Activated T-cell treated with anti-CD3 and anti-CD28 coated beads, Interleukin-2, amount 50 U/mL, for 72 hours (primary cell): ENCODE data around the gene CASK. TPM values are rescaled to one million over a fixed set of nuclear protein-coding genes. Genes with fewer than 3 reads are reported as not detected.
"Not testable (repeated sequence)": the region's sequence is repeated elsewhere in the genome, so short reads cannot be mapped to it uniquely, and the experiment has no call there.

ENCODE experiments used
- ATAC-seq, 2 donors: fragments of 150-1000 bp; cut with Tn5 transposase; replicated peaks in 1 of 2; 2 replicates each; pipeline ENCODE4 v1.10.0; 2021; ENCODE audit warnings: moderate library complexity in 2 of 2, mild to moderate bottlenecking in 1 of 2
- DNase-seq, 2 donors: peaks; one replicate each; pipeline ENCODE4 v3.0.0; 2021 to 2022; ENCODE audit warnings: mixed read lengths in 1 of 2
- H3K27ac Mint-ChIP-seq: one replicate; pipeline ENCODE4 v1.8.0; 2022; ENCODE audit warnings: mild to moderate bottlenecking, moderate library complexity, mixed read lengths
- H3K27me3 Mint-ChIP-seq: one replicate; pipeline ENCODE4 v1.8.0; 2022; ENCODE audit warnings: low read depth, mixed read lengths
- H3K36me3 Mint-ChIP-seq, 2 donors: one replicate each; pipeline ENCODE4 v1.8.0; 2022; ENCODE audit warnings: mixed read lengths in 2 of 2, mild to moderate bottlenecking in 1 of 2; ENCODE audit not compliant: insufficient read depth in 2 of 2
- H3K4me1 Mint-ChIP-seq: one replicate; pipeline ENCODE4 v1.8.0; 2022; ENCODE audit warnings: low read depth, mixed read lengths
- H3K4me3 Mint-ChIP-seq, 2 donors: one replicate each; pipeline ENCODE4 v1.8.0; 2022; ENCODE audit warnings: mild to moderate bottlenecking in 2 of 2, mixed read lengths in 2 of 2, moderate library complexity in 2 of 2
- H3K9me3 Mint-ChIP-seq, 2 donors: one replicate each; pipeline ENCODE4 v1.8.0; 2022; ENCODE audit warnings: mixed read lengths in 2 of 2
- total RNA-seq, 2 donors: library from RNA; stranded (reverse); gene quantifications; one replicate each; pipeline ENCODE4 v1.2.3, GENCODE V29; 2022

CASK gene
- total RNA-seq, 2 donors from 2014 or later = 24.0 to 36.3 TPM

- peak within 1 kb of the TSS; percentile 37 for H3K27ac Mint-ChIP-seq
- peaks cover 20% of the 10 kb centered on the region for H3K27me3 Mint-ChIP-seq
- peaks cover 33% of the 10 kb centered on the region for H3K4me1 Mint-ChIP-seq
- H3K9me3 Mint-ChIP-seq = no peaks in the 10 kb centered on the region
- H3K36me3 Mint-ChIP-seq = peaks cover 0 to 3% of the 10 kb centered on the region in 2 donors
- H3K4me3 Mint-ChIP-seq = peak within 1 kb of the TSS; percentile 10 to 79
- peak in 1 of 2 donors; percentile 12 for DNase-seq
- peak; percentile 63 to 65 for ATAC-seq
Observed at GRCh38 chrX:41688835-41689234, 234.5 kb downstream of the CASK start, which contains the start of gene GPR34. TSS of gene GPR34 (plus strand) at chrX:41688973. CDS start at chrX:41695634, 6,661 bp downstream.

GRCh38 chrX:41688156-41688555, 235.2 kb downstream of the CASK start:
- no peak for DNase-seq
- Mint-ChIP-seq H3K27ac (no peak overlapping the region), H3K9me3 (no peaks in the 10 kb centered on the region), H3K4me1 (peaks cover 26% of the 10 kb centered on the region), H3K36me3 (peaks cover 0 to 3% of the 10 kb centered on the region in 2 donors), H3K4me3 (peak overlapping the region; percentile 10 to 41), H3K27me3 (peaks cover 13% of the 10 kb centered on the region)
- ATAC-seq = no peak

DNA sequence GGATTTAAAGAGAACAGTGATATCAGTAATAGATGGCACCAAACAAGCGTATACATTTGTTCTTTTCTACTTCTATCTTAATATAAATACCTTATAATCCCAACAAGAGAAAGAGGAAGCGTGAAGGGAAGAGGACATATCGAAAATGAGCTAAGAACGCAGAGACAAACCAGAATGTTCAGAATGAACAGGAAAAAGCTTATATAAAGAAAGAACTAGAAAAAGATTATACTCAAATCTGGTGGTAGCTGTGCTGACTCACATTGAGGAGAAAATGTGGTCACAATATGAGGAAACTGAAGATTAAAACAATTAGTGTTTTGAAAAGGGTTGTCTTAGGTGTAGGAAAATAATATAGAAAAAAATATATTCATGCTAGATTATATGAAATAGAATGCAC, 236.6 kb downstream of the CASK start:
- H3K9me3 Mint-ChIP-seq = no peaks in the 10 kb centered on the region

DNA sequence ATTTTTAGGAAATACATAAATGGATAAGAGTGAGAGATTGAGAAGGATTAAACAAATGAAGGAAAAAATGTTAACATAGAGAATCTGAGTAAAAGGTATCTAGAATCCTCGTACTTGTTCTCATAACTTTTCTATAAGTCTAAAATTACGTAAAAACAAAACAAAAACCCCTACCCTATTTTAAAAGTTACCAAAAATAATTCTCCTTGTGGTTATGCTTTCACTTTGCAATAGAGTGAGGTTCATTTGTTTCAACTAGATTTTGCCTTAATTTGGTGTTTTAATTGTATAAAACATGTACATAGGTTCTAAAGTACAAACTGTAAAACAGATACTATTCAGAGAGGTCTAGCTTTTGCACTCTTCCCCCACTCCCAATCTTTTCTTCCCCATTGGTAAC, 238.4 kb downstream of the CASK start:
- ATAC-seq (no peak), DNase-seq (no peak)
- Mint-ChIP-seq H3K27me3 (peaks cover 11% of the 10 kb centered on the region), H3K36me3 (peaks cover 0 to 5% of the 10 kb centered on the region in 2 donors), H3K9me3 (no peaks in the 10 kb centered on the region), H3K27ac (no peak overlapping the region), H3K4me1 (peaks cover 17% of the 10 kb centered on the region), H3K4me3 (no peak overlapping the region)

More for the DNA sequence above, 236.6 kb downstream of the CASK start:
- ATAC-seq (peak; percentile 43 to 49), DNase-seq (no peak)
- Mint-ChIP-seq H3K27me3 (peaks cover 11% of the 10 kb centered on the region), H3K4me1 (peaks cover 17% of the 10 kb centered on the region), H3K27ac (no peak overlapping the region), H3K4me3 (peak overlapping the region in 1 of 2 donors; percentile 36), H3K36me3 (peaks cover 0 to 3% of the 10 kb centered on the region in 2 donors)

DNA sequence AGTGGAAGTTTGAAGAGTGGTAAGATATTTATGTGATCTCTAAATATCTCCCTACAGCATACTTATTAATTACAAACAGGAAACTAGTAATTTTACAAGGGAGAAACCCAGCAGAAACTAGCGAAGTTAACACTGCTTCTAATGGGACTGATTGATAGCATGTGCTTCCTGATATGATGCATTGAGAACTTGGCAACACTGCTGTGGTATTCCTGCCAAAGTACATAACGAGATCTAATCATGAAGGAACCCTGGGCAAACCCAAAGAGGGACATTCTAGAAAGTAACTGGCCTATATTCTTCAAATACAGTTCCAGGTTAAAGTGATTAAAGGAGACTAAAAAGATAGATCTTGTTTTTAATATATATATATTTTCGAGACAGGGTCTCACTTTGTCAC, 239.2 kb downstream of the CASK start:
- no peak overlapping the region for H3K4me3 Mint-ChIP-seq
- ATAC-seq (no peak), DNase-seq (no peak)
- peaks cover 11% of the 10 kb centered on the region for H3K27me3 Mint-ChIP-seq
- peaks cover 0 to 5% of the 10 kb centered on the region in 2 donors for H3K36me3 Mint-ChIP-seq
- H3K9me3 Mint-ChIP-seq = no peaks in the 10 kb centered on the region
- peaks cover 17% of the 10 kb centered on the region for H3K4me1 Mint-ChIP-seq
- no peak overlapping the region for H3K27ac Mint-ChIP-seq

DNA sequence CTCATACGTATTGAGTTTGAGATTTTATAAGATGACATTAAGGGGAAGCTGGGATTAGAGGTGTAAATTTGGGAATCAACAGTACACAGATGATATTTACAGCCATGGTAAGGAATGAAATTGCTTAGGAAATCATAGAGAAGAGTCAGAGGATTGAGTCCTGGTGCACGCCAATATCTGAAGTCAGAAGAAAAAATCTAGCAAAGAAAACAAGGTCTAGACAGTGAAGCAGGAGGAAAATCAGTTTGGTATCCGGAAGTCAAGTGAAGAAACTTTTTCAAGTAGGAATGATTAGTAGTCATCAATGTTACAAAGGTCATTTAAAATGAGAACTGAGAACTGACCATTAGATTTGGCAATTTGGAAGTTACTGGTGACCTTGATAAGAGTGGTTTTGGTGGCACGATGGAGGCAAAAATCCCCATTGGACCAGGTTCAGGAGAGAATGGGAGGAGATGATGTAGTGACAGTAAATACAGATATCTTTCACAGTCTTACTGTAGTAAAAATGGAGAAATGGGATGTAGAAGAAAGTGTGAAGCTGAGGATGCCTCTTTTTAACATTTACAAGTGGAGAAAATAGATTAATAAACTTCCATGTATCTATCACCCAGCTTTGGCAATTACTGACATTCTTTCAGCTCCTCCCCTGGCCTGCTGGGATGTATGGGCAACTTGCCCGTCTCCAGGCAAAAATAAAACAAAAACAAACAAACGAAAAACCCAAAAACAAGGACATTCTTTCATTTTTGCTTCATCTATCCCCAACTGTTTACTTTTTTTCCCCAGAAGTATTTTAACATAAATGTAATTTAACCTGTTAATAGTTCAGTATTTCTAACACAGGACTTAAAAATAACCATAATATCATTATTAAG, 245.9 kb downstream of the CASK start:
- peaks cover 8% of the 10 kb centered on the region for H3K27me3 Mint-ChIP-seq
- peaks cover 5% of the 10 kb centered on the region for H3K4me1 Mint-ChIP-seq
- ATAC-seq (no peak), DNase-seq (no peak)
- H3K4me3 Mint-ChIP-seq = no peak overlapping the region
- H3K27ac Mint-ChIP-seq = no peak overlapping the region
- H3K9me3 Mint-ChIP-seq = no peaks in the 10 kb centered on the region
- peaks cover 2 to 4% of the 10 kb centered on the region in 2 donors for H3K36me3 Mint-ChIP-seq

- not testable (repeated sequence) for DNase-seq, ATAC-seq, H3K36me3 Mint-ChIP-seq, H3K9me3 Mint-ChIP-seq, H3K4me3 Mint-ChIP-seq, H3K27ac Mint-ChIP-seq
- H3K27me3 Mint-ChIP-seq = peaks cover 15% of the 10 kb centered on the region
- H3K4me1 Mint-ChIP-seq = peaks cover 13% of the 10 kb centered on the region
Observed at GRCh38 chrX:41676361-41676760, 247.0 kb downstream of the CASK start.

DNA sequence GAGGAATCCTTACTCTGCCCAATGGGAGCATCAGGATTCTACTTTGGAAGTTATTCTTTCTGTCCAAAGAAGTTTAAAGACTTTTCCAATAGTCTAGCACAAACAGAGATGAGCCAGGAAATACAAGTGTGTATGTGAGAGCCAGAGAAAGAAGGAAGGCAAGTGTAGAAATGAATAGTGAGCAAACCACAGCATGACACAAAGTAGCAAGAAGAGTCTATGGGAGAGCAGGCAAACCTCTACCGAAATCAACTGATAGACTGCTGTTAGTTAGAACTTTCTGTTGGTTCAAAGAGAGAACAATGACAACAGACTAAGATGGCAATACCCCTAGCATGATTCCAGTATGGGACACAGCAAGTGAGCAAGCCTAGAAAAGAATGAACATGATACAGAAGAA, 250.7 kb downstream of the CASK start:
- DNase-seq (no peak), ATAC-seq (peak; percentile 87 to 95)
- Mint-ChIP-seq H3K4me3 (peak overlapping the region in 1 of 2 donors; percentile 6), H3K27me3 (peaks cover 14% of the 10 kb centered on the region), H3K4me1 (peaks cover 33% of the 10 kb centered on the region), H3K27ac (no peak overlapping the region), H3K36me3 (peaks cover 3 to 4% of the 10 kb centered on the region in 2 donors), H3K9me3 (no peaks in the 10 kb centered on the region)

- DNase-seq = no peak
- Mint-ChIP-seq H3K36me3 (peaks cover 3 to 4% of the 10 kb centered on the region in 2 donors), H3K9me3 (no peaks in the 10 kb centered on the region), H3K4me1 (peaks cover 48% of the 10 kb centered on the region), H3K27ac (no peak overlapping the region), H3K4me3 (no peak overlapping the region), H3K27me3 (peaks cover 14% of the 10 kb centered on the region)
- no peak for ATAC-seq
Observed at GRCh38 chrX:41671082-41671481, 252.3 kb downstream of the CASK start.

DNA sequence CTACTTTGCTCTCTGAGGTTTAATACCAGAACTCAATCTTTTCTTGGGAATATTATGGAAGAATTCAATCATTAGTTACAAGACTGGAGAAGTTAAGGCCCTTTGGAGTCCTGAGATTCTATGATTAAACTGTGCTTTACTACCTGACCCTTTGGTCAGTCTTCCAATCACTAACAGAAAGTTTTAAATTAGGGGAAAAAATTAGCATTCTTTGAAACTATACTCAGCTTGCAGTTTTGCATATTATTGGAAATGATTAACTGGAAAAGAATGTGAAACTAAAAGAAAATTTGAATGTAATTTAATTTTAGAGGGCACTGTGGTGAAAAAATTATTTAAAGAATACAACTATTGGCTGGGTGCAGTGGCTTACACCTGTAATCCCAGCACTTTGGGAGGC, 253.2 kb downstream of the CASK start:
- Mint-ChIP-seq H3K27me3 (peaks cover 14% of the 10 kb centered on the region), H3K4me1 (peaks cover 58% of the 10 kb centered on the region), H3K27ac (no peak overlapping the region), H3K4me3 (no peak overlapping the region), H3K36me3 (peaks cover 2 to 3% of the 10 kb centered on the region in 2 donors), H3K9me3 (no peaks in the 10 kb centered on the region)
- ATAC-seq (no peak), DNase-seq (no peak)

- Mint-ChIP-seq H3K4me3 (peak overlapping the region; percentile 48 to 57), H3K4me1 (peaks cover 74% of the 10 kb centered on the region), H3K36me3 (peaks cover 1 to 3% of the 10 kb centered on the region in 2 donors), H3K27ac (peak overlapping the region; percentile 20), H3K27me3 (peaks cover 14% of the 10 kb centered on the region), H3K9me3 (no peaks in the 10 kb centered on the region)
- ATAC-seq (peak; percentile 46 to 53), DNase-seq (no peak)
Observed at GRCh38 chrX:41667631-41668030, 255.7 kb downstream of the CASK start.

GRCh38 chrX:41666251-41666650, 257.1 kb downstream of the CASK start:
- Mint-ChIP-seq H3K27ac (peak overlapping the region; percentile 92), H3K4me3 (peak overlapping the region; percentile 75 to 81), H3K4me1 (peaks cover 74% of the 10 kb centered on the region), H3K9me3 (no peaks in the 10 kb centered on the region), H3K27me3 (peaks cover 16% of the 10 kb centered on the region), H3K36me3 (peaks cover 1 to 3% of the 10 kb centered on the region in 2 donors)
- peak; percentile 55 to 65 for ATAC-seq
- DNase-seq = peak; percentile 29 to 34

DNA sequence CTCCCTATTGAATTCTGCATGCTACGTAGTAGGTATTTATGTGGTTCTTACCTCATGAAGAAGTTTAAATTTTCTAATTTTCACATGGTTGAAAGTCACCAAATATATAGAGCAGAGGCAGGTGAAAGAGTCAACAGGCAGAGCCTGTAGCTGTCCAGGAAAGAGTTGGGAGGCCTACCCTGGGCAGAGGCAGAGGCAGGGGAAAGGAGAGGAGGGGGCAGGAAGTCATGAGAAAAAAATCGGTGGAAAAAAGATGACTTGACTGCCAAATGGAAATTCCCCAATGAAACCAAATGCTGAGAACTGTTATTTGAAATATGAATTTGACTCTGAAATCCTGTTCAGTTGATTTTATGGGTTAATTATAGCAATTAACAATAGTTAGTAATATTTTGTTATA, 257.7 kb downstream of the CASK start:
- Mint-ChIP-seq H3K4me1 (peaks cover 75% of the 10 kb centered on the region), H3K36me3 (peaks cover under 1 to 1% of the 10 kb centered on the region in 2 donors), H3K27me3 (peaks cover 18% of the 10 kb centered on the region), H3K9me3 (no peaks in the 10 kb centered on the region), H3K4me3 (peak overlapping the region; percentile 75 to 85), H3K27ac (peak overlapping the region; percentile 92)
- ATAC-seq = peak in 1 of 2 donors; percentile 17
- peak in 1 of 2 donors; percentile 13 for DNase-seq
